ENCODE measurements around the gene NME1.
"Not testable (repeated sequence)": the region's sequence is repeated elsewhere in the genome, so short reads cannot be mapped to it uniquely, and the experiment has no call there.

Gene NME1

GRCh38 chr17:51153210-51154072 lies at the start of gene NME1:
Gene NME1, plus strand, starts transcription at chr17:51153559. Its CDS starts 2,096 bp downstream, at chr17:51155655.
- peak; percentile 99 for DNase-seq (ENCODE audit: low spot score)

GRCh38 chr17:51107778-51108177 lies 45.6 kb upstream of the NME1 start:
- DNase-seq (ENCODE audit: low spot score): no peak

GRCh38 chr17:51112303-51113222 lies 40.8 kb upstream of the NME1 start:
- peak; percentile 79 for DNase-seq (ENCODE audit: low spot score)

GRCh38 chr17:51115179-51115578 lies 38.2 kb upstream of the NME1 start:
- no peak for DNase-seq (ENCODE audit: low spot score)

DNA sequence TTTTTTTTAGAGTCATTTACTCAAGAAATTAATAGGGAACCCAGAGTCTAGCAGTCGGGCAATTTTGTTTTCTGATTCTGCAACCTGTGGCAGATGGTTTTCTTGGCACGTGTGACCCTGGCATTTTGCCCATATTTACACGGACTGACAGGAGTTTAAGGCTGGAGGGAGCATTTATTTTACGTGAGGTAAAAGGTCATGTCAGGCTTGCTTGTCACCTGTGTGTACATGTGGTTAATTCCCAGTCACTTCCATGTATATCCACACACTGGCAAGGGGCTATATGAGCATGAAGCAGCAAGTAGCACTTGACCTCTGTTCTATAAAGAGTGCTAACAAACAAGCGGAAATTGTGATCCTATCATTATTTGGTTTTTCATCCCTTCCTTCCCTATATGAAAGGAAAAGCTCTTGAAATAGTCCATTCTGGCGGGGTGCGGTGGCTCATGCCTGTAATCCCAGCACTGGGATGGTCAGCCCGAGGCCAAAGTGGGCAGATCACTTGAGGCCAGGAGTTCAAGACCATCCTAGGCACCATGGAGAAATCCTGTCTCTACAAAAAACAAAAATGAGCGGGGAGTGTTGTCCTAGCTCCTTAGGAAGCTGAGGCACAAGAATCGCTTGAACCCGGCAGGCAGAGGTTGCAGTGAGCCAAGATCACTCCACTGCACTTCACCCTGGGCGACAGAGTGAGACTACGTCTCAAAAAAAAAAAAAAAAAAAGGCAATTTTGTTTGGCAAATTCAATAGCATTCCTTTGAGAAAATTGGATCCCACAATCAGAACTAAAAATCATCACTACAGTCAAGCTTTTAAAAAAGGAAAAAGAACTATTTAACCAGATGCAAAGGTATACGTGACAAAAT lies 34.8 kb upstream of the NME1 start:
- DNase-seq (ENCODE audit: low spot score): peak; percentile 25

DNA sequence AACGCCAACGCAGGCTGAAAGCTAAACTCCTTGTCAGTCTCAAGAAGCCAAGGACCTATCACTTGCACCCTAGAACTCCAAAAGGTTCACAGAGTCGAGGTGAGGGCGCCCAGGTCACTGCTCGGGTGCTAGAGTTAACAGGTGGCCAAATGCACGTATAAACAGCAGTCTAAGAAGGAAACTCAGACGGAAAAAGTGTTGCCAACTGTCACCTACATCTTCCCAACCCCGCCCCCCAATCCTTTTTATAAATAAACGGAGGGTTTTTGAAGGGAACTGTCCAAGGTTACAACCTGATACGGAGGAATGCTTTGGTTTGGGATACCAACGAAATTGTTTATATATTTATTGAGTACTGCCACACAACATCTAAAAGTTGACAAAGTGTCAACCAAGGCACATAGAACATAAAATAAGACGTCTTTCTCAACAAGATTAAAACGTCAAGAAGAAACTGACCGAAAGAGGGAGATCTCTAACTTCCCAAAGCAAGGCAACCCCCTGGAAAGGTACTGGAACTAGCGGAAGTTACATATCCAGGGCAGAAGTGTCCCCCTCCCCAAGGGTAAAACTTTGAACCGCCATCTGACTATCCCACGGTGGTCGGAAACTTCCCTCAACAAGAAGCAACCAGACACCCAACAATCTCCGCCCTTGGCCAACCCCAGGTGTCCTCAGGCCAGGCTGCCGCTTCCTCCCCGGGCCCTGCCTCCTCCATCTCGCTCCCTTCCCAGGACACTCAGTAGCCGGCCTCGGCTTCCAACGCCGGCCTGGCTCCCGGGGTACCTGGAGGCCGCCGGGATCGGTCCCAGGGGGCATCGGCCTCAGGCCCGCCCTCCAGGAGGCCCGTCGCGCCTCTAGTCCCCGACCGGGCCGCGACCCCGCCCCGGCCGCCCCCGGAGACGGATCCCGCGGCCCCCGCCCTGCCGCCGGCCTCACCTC lies 33.7 kb upstream of the NME1 start:
- DNase-seq (ENCODE audit: low spot score): peak; percentile 40

DNA sequence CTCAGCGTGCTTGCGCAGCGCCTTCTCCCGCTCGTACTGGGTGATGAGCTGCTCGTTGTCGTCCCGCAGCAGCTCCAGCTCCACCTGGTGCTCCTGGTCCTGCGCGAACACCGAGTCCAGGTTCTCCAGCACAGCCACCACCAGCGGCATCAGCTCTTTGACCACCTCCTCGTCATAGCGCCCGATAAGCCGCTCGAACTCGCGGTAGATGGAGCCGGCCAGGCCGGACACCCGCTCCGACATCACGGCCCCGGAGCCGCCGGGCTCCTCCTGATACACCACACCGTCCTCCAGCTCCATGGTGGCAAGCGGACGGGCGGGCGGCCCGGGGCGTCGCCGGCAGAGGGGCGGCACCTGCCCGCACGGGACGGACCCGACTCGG lies 33.0 kb upstream of the NME1 start:
- DNase-seq (ENCODE audit: low spot score): peak; percentile 57

DNA sequence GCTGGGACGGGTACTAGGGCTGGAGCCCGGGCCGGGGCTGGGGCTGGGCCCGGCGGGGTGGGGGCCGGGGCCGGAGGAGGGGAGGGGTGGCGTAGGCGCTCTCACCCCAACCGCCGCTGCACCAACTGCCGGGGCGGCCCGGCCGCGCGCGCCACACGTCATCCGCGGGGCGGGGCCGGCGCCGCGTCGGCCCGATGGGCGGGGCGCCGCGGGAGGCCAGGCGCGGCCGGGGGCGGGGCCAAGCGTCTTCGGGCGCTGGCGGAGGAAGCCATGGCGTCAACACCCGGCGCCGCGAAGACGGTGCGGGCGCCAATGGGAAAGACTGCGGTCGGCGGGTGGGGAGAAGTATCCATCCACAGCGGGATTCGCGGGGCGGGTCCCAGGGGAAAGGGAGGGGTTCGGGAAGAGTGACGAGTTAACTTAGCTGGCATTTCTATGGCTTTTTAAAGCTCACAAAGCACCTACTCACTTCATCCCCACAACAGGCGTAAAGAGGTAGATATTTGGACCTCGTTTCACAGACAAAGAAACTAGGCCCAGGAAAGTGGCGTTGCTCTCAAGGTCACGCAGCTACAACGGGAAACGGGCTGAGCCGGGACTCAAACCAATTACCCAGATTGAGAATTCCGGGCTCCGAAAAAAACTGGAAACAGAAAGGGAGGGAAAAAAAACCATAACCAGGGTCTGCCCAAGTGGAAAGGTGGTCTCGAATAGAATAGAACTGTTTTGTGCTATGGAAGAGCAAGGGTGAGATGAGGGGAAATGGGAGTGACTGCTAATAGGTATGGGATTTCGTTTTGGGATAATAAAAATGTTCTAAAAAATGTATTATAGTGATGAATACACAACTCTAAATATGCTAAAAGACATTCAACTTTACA lies 32.4 kb upstream of the NME1 start, which contains the start of gene SPAG9:
SPAG9 (minus strand) TSS at position 130 of the 881 bp plus-strand sequence. CDS start 212 bp downstream, outside the sequence.
- DNase-seq (ENCODE audit: low spot score): peak; percentile 98

DNA sequence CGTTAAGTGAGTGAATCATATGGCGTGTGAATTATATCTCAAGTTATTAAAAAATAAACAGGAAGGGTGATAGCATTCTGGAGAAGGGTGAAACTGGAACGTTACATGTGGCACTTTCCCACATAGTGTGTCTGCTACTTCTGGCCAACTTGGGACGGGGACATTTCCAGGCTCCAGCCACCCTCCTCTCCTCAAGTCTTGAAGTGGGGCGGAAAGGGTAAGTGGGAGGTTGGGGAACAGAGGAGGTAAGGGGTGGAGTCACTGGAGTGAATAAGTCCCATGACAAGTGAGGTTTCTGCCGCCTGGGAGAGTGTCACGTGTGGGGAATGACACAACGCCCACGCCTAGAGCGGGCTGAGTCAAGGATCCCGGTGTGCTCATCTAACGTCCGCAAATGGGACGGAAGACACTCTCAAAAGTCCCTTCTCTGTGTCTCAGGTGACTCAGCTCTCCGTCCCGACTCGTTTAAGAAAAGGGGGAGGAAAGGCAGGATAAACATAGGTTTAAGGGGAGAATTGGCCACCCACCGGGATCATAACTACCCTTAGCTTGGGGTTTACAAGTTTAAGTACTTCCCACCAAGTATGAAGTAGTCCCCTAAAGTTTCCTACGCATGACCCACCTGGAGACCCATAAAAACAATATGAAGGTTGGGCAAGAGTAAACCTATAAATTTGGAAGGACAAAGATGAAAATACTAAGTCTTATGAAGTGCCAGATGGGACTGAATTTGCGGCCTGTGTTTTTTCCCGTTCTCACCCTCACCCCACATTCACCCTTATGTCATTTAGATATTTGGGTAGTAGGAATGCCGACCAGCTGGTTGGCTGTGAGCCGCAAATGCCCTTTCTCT lies 31.5 kb upstream of the NME1 start:
- peak; percentile 99 for DNase-seq (ENCODE audit: low spot score)

GRCh38 chr17:51122473-51123115 lies 30.8 kb upstream of the NME1 start:
- DNase-seq (ENCODE audit: low spot score): not testable (repeated sequence)

- DNase-seq (ENCODE audit: low spot score): peak; percentile 53
Measured at GRCh38 chr17:51124640-51125503, 28.5 kb upstream of the NME1 start.

- no peak for DNase-seq (ENCODE audit: low spot score)
Measured at GRCh38 chr17:51128076-51128475, 25.3 kb upstream of the NME1 start.

DNA sequence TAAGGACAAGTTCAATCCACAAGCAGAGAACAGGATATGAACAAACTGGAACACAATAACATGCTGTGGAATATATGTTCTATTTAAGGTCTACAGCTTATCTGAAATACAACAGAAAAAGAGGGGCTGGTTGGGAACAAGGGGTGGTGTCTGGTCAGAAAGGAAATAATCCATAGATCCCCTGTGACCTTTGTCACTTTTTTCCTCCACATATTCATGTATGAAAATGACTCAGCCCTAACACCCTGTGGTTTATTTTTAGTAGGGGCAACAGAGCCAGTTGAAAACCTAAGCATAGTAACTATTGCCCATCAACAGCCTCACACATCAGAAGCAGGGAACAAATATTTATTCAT lies 20.4 kb upstream of the NME1 start:
- peak; percentile 59 for DNase-seq (ENCODE audit: low spot score)

DNA sequence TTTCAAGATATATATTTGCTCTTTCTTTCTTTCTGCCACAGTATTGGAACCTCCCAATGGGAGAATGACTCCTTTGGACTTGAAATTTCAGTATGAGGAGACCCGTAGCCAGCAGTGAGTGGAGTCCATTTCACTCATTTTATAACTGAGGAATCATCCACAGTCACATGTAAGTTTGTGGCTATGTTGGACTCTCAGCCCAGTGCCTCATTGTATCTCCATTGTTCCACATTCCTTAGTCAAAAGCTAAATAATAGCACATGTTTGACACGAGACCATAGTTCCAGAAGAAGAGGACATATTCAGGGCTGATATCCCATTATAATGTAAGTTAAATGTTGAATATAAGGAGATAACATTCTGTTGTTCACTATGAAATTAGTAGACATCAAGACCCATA lies 20.0 kb upstream of the NME1 start:
- no peak for DNase-seq (ENCODE audit: low spot score)

- no peak for DNase-seq (ENCODE audit: low spot score)
Measured at GRCh38 chr17:51135956-51136355, 17.4 kb upstream of the NME1 start.

DNA sequence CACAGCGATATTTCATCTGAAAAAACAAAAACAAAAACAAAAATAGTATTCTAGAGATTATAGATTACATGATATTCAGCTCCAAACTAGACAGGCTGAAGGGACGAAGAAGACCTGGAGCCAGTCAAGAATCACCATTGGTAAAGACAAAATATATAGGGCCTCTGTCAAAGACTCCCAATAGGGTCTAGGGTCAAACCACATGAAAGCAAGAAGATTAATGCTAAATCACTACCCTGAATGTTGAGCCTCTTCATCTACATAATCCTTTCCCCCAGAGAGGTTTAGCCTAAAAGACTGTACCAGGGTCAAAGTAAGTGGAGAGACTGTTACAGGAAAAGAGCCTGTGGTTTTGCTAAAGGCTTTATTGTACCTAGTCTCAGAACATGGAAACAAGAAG lies 10.8 kb upstream of the NME1 start:
- DNase-seq (ENCODE audit: low spot score): no peak
